SK-N-DZ (cell line): ENCODE measurements around the gene EPS8L1.
"Not testable (repeated sequence)": the region's sequence is repeated elsewhere in the genome, so short reads cannot be mapped to it uniquely, and the experiment has no call there.

Experiments used
- DNase-seq: peaks from one replicate; pipeline ENCODE4 v3.0.0-alpha.2; 2015; ENCODE audit warnings: low spot score

EPS8L1 gene

DNA sequence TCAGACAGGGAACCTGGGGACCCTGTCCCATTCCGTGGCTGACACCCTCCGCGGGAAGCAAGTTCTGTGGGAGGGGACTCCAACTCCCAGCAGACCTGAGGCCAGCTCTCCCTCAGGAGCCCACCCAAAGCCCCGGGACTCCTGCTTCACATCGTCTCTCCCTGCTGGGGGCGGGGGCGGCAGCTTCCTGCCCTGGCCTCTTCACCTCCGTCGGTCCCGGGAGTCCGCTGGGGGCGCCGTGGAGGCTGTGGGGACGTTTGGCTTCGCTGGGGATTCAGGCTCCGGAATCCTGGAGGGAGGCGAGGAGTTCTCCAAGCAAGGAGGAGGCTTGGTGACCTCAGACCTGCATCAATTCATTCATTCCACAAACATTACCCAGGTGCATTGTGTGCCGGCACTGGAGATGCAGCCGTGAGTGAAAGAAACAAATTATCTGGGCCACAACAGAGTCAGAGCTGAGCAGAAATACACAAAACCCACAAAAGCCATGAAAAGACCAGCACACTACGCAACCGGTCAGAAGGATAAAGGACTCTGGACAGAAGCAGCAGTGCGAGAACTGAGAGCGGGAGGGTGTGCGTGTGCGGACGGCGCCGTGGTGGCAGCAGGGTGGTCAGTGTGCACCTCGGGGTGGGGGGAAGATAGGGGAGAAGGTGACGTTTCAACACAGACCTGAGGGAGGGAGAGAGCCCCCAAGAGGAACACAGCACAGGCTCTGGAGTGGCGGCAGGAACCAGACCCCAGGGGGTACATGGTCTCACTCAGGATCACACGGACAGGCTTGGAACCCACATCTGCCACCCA is 19.0 kb downstream of the EPS8L1 start:
- DNase-seq: no peak

DNA sequence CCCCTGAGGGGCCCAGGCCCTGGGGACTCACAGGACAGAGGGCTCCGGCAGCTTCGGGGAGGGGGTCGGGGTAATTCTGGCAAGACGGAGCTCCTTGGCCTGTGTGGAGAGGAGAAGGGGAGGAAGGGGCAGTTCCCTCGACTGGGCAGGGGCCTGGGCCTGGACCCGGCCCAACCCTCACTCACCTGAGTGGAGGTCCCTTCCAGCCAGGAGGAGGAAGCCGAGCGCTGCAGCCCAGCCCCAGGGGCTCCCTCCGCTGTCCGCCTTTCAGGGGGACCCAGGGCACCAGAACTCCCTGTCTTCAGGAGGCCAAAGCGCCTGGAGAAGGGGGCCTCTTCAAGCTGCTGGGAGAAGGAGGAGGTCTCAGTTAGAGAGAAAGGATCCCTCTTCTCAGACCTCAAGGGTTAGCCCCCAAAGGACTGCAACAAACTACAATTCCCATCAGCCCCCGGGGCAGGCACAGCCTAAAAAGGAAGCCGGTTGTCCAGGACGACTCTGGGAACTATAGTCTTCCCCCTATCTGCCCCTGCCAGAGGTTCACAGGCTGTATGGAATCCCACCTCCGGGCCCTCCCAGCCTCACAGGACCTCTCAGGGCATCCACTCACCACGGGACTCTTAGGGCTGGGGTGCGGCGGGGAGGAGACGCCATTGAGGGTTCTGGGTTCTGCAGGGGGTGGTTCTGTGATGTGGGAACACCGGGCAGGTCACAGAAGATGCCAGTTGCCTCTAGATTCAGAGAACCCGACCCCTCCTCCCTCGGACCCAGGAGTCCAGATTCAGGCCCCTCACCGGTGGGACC is 19.8 kb downstream of the EPS8L1 start:
- no peak for DNase-seq

GRCh38 chr19:55096061-55096701 is 20.5 kb downstream of the EPS8L1 start:
- DNase-seq: no peak

GRCh38 chr19:55097864-55098715 is 22.4 kb downstream of the EPS8L1 start:
- no peak for DNase-seq

- no peak for DNase-seq
These were observed 23.3 kb downstream of the EPS8L1 start for GRCh38 chr19:55098716-55099556.

DNA sequence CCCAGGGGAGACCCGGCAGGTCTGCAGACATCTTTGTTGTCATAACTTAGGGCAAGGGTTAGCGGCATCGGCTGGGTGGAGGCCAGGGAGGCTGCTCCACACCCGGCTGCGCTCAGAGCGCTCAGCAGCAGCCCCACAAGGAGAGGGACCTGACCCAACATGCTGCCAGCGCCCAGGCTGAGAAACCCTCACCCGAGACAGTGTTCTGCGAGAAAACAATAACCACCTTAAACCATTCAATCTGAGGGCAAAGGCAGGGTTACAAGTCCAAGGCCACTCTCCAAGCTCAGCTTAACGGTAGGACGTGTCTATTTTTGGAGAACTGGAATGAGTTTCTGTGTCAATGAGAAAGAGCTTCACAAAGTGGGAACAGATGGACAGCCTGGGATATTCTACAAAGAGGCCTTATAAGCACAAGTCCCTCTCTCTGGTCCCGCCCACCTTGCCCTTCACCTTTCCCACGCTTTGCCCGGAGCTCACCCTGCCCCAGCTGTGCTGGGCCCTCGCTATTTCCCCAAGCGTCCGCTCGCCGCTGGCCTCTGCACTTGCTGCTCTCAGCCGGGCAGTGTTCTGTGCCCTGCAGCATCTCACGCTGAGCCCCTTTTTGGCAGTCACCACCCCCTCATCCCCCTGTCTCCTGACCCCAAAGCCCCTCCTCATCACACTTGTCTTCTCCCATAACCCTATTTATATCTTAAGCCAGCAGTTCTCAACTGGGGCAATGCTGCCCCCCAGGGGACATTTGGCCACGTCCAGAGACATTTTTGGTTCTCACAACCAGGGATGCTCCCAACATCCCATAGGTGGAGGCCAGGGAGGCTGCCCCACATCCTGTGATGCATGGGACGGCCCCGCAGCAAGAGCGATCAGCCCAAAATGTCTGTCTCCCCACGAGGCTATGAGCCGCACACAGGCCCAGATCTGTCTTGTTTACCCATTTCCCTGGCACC is 24.2 kb downstream of the EPS8L1 start:
- no peak for DNase-seq

DNA sequence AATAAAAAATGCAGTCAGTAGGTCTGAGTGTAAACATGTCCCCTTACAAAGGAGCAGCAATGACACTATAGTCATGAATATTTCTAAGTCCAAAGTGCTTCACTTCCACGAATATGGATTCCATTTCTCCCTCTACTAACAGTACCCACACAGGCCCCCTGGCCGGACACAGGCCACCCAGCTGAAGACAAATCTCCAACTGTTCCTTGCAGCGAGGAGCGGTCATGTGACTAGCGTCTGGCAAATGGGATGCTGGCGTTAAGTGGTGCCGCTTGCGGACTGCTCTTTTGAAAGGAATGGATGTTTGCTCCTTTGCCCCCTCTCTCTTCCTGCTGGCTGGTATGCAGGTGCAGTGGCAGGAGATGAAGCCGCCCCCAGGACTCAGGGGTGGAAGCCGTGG is 25.6 kb downstream of the EPS8L1 start:
- no peak for DNase-seq

DNA sequence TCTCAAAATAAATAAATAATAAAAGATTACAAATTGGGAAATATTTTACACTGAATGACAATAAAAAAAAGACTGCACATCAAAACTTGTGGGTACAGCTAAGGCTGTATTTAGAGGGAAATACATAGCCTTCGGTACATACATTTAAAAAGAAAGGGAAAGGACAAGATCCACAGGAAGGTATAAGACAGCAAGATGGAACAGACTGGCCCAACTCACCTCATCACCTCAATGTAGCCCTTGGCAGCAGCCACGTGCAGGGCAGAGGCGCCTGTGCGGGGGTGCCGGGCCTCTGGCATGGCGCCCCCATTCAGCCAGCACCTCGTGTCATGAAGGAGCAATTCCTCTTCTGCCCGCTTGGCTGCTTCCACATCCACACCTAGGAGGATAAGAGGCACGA is 27.5 kb downstream of the EPS8L1 start:
- no peak for DNase-seq

DNA sequence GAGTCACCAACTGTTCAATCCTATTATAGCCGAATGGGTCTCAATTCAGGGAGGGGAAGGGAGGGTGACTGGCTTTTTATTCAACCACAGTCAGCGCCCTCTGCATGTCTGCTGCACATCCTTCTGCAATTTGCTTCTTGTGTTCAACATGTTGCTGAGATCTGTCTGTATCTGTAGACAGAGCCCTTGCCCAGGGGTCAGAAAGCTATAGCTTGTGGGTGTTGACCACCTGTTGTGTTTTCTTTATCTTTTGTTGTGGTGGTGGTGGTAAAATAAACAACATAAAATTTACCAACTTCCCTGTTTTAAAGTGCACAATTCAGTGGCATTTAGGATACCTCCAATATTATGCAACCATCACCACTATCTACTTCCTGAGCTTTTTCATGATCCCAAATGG is 29.6 kb downstream of the EPS8L1 start:
- DNase-seq: no peak

GRCh38 chr19:55106591-55106990 is 30.9 kb downstream of the EPS8L1 start:
- no peak for DNase-seq

DNA sequence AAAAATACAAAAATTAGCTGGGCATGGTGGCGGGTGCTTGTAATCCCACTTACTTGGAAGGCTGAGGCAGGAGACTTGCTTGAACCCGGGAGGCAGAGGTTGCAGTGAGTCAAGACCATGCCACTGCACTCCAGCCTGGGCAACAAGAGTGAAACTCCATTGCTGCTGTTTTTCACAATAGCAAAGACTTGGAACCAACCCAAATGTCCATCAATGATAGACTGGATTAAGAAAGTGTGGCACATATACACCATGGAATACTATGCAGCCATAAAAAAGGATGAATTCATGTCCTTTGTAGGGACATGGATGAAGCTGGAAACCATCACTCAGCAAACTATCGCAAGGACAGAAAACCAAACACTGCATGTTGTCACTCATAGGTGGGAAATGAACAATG is 31.6 kb downstream of the EPS8L1 start:
- DNase-seq: not testable (repeated sequence)

GRCh38 chr19:55109527-55110291 is 34.0 kb downstream of the EPS8L1 start:
- no peak for DNase-seq

- DNase-seq: no peak
These were observed 35.7 kb downstream of the EPS8L1 start for GRCh38 chr19:55111238-55111831.

- no peak for DNase-seq
These were observed 36.6 kb downstream of the EPS8L1 start for GRCh38 chr19:55112246-55112776.

GRCh38 chr19:55112777-55113569 is 37.3 kb downstream of the EPS8L1 start:
- no peak for DNase-seq

DNA sequence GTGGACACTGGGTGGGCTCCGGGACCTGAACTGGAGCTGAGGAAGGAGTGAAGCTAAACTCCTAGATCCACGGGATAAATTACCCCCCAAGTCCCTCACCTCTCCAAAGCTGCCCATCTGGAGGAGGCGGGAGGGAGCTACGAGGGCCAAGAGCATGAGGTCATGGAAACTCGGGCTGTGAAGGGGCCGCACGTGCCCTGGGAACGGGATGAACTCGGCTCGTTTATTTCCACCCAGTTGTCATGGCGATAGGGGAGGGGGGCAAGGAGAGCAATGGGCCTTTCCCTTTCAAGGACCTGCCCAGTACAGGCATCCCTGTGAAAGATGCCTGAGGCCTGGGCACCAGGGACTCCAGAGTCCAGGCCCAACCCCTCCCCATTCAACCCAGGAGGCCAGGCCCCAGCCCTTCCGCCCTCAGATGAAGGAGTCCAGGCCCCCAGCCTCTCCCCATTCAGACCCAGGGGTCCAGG is 37.9 kb downstream of the EPS8L1 start:
- DNase-seq: no peak

- no peak for DNase-seq
These were observed 39.0 kb downstream of the EPS8L1 start for GRCh38 chr19:55114566-55115145.
